Stomach (tissue), 9 donors: Measurements from ENCODE around the gene PLN. TPM values are rescaled to one million over a fixed set of nuclear protein-coding genes. Genes with fewer than 3 reads are reported as not detected.

Experiments used
- DNase-seq, 2 donors: peaks; one replicate each; pipeline versions ENCODE4 v3.0.0 to v3.0.0-alpha.2; 2013 to 2019
- H3K27ac ChIP-seq, 5 donors: fragments of 200-600 bp in 4 of 5; sonication (generic) in 4 of 5; one replicate each; pipeline ENCODE4 v1.5.1; 2013 to 2019; ENCODE audit warnings: mild to moderate bottlenecking in 1 of 5, moderate library complexity in 1 of 5
- H3K27me3 ChIP-seq, 3 donors: fragments of 200-600 bp; sonication (generic); one replicate each; pipeline ENCODE4 v1.5.1; 2017 to 2019; ENCODE audit warnings: mixed run types in 1 of 3
- H3K36me3 ChIP-seq, 4 donors: fragments of 200-600 bp; sonication (generic); 1 replicate in 3 of 4; 2 replicates in 1 of 4; pipeline ENCODE4 v1.5.1; 2016 to 2019
- H3K4me1 ChIP-seq, 4 donors: fragments of 200-600 bp; sonication (generic); one replicate each; pipeline ENCODE4 v1.5.1; 2016 to 2019
- H3K4me3 ChIP-seq, 4 donors: fragments of 200-600 bp; sonication (generic) in 3 of 4; one replicate each; pipeline ENCODE4 v1.5.1; 2016 to 2019; ENCODE audit warnings: mild to moderate bottlenecking in 1 of 4
- H3K9me3 ChIP-seq, 4 donors: fragments of 200-600 bp; sonication (generic); one replicate each; pipeline ENCODE4 v1.5.1; 2016 to 2019
- CTCF ChIP-seq, 7 experiments: fragments of 450-650 bp in 4 of 7; fragments of 200-600 bp in 3 of 7; sonication (generic) in 3 of 7; IDR thresholded peaks; one replicate each; pipeline ENCODE4 v1.5.1; 2016 to 2019; ENCODE audit warnings: antibody characterized with exemption in 7 of 7, control low read depth in 2 of 7, mild to moderate bottlenecking in 1 of 7
- EP300 ChIP-seq: sonication (generic); formaldehyde crosslinking; IDR thresholded peaks from one replicate; pipeline ENCODE4 v1.6.1; 2017; ENCODE audit warnings: antibody characterized with exemption
- POLR2A ChIP-seq, 4 donors: fragments of 450-650 bp; IDR thresholded peaks; one replicate each; pipeline ENCODE4 v1.6.1; 2016; ENCODE audit warnings: antibody characterized with exemption in 4 of 4, control low read depth in 2 of 4, mild to moderate bottlenecking in 1 of 4, moderate library complexity in 1 of 4
- POLR2AphosphoS5 ChIP-seq, 3 donors: sonication (generic); formaldehyde crosslinking; IDR thresholded peaks; one replicate each; pipeline ENCODE4 v1.6.1; 2016; ENCODE audit warnings: antibody characterized with exemption in 3 of 3
- WGBS, 5 donors: extraction: QIAGEN DNeasy Blood & Tissue Kit in 3 of 5; methylation state at CpG; one replicate each; pipeline versions ENCODE4 v1.1.5 to v1.1.7; 2013 to 2018; 5-methylcytosine and 5-hydroxymethylcytosine counted together
- intact Hi-C: fragments of 100-400 bp; cut with DNase I; formaldehyde crosslinking; loops from one replicate; pipeline ENCODE4 v1.15.1; 2023; ENCODE audit warnings: low total_unique reads
- polyA plus RNA-seq, 3 donors: library from polyadenylated mRNA; stranded (reverse); fragments of 200-250 nt; gene quantifications; one replicate each; pipeline ENCODE4 v1.2.3, GENCODE V29; 2013
- total RNA-seq, 5 donors: library from RNA; depleted of rRNA; stranded (reverse); fragments of >200 nt; gene quantifications; one replicate each; pipeline versions ENCODE4 v1.1.0 to v1.2.3, GENCODE V29; 2014 to 2016
- donor health status: healthy with polysubstance abuse.
- donor health status: Bipolar disorder and iron deficiency.
- donor health status: healthy.

Gene PLN
- total and polyA plus RNA-seq, 8 donors: 2.3 to 158 (median 27.6) TPM

DNA sequence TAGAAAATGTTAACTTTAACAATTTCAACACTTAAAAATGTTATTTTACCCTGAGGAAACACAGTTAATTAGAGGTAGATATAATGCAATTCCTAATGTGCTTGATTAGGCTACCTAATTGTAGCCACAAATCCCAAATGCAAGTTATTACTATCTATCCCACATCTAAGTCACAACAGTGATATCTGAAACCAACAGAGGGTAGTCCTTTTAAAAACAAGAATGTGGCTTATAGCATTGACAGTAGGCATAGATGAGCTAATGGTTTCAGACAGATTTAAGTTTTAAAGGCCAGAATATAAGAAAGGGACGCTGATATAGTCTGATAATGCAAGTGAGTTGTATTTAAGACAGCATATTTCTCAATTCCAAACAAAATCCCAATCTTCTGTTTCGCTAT, 23.0 kb downstream of the PLN start:
- Histone ChIP-seq H3K36me3 (peaks cover 5 to 21% (median 12%) of the 10 kb centered on the region in 4 donors), H3K27me3 (no peaks in the 10 kb centered on the region), H3K27ac (no peak overlapping the region), H3K4me3 (no peak overlapping the region), H3K4me1 (peaks cover 0 to 18% (median 3%) of the 10 kb centered on the region in 4 donors), H3K9me3 (peaks cover 8 to 24% (median 17%) of the 10 kb centered on the region in 4 donors)
- no peak for DNase-seq
- intact Hi-C loops: no loop called here
- WGBS, 5 donors: 90 to 97% (median 95%) methylated on average over 2 of the region's 2 CpGs
- TF ChIP-seq CTCF (IDR thresholded peaks at IDR 0.05) (no peak), POLR2AphosphoS5 (IDR thresholded peaks at IDR 0.05) (no peak), EP300 (no peak), POLR2A (IDR thresholded peaks at IDR 0.05) (no peak)

GRCh38 chr6:118574051-118574865, 26.2 kb downstream of the PLN start:
- peaks cover 5 to 24% (median 15%) of the 10 kb centered on the region in 4 donors for H3K36me3 ChIP-seq
- H3K27ac ChIP-seq: no peak overlapping the region
- no peak overlapping the region for H3K4me3 ChIP-seq
- H3K9me3 ChIP-seq: peaks cover 15 to 44% (median 32%) of the 10 kb centered on the region in 4 donors
- no peak for DNase-seq
- no peak for TF ChIP-seq POLR2A (IDR thresholded peaks at IDR 0.05)
- no peak for TF ChIP-seq POLR2AphosphoS5 (IDR thresholded peaks at IDR 0.05)
- TF ChIP-seq EP300: no peak
- TF ChIP-seq CTCF (IDR thresholded peaks at IDR 0.05): no peak
- H3K27me3 ChIP-seq: no peaks in the 10 kb centered on the region
- WGBS, 5 donors: 96 to 98% (median 96%) methylated on average over 13 of the region's 13 CpGs
- intact Hi-C loops: no loop called here
- peaks cover 0 to 7% (median 3%) of the 10 kb centered on the region in 4 donors for H3K4me1 ChIP-seq

DNA sequence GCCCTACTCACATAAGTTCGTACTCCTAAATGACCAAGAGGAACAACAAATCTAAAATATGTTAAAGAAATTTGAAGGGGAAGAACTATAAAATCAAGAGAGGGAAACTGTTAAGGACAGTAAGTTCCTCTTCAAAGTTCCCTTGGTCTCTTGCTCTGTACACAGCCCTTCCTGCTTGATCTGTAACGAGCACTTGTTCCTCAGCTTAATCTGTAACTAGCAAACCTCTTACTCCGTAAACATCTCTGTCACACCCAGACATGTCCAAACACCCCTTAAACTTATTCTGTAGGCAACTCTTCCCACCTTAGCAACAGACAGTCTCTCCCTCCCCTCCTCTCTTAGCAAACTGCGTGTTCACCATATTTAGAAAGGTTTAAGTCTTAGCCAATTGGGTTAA, 29.9 kb downstream of the PLN start:
- Histone ChIP-seq H3K4me1 (peaks cover 19 to 28% (median 23%) of the 10 kb centered on the region in 4 donors), H3K27ac (no peak overlapping the region), H3K36me3 (peaks cover 5 to 24% (median 15%) of the 10 kb centered on the region in 4 donors), H3K27me3 (no peaks in the 10 kb centered on the region), H3K4me3 (no peak overlapping the region), H3K9me3 (peaks cover 15 to 51% (median 36%) of the 10 kb centered on the region in 4 donors)
- TF ChIP-seq POLR2AphosphoS5 (IDR thresholded peaks at IDR 0.05) (no peak), EP300 (no peak), POLR2A (IDR thresholded peaks at IDR 0.05) (no peak), CTCF (IDR thresholded peaks at IDR 0.05) (no peak)
- DNase-seq: no peak
- WGBS, 5 donors: 67 to 81% (median 70%) methylated on average over 4 of the region's 4 CpGs
- intact Hi-C loops: no loop called here

GRCh38 chr6:118578617-118579016, 30.5 kb downstream of the PLN start:
- H3K4me1 ChIP-seq: peaks cover 19 to 30% (median 25%) of the 10 kb centered on the region in 4 donors
- H3K27me3 ChIP-seq: no peaks in the 10 kb centered on the region
- no peak for DNase-seq
- no peak overlapping the region for H3K27ac ChIP-seq
- TF ChIP-seq CTCF (IDR thresholded peaks at IDR 0.05) (no peak), POLR2AphosphoS5 (IDR thresholded peaks at IDR 0.05) (no peak), POLR2A (IDR thresholded peaks at IDR 0.05) (no peak), EP300 (no peak)
- H3K4me3 ChIP-seq: no peak overlapping the region
- WGBS, 5 donors: 97 to 99% (median 98%) methylated on average over 12 of the region's 12 CpGs
- H3K36me3 ChIP-seq: peaks cover 5 to 24% (median 15%) of the 10 kb centered on the region in 4 donors
- intact Hi-C loops: no loop called here
- H3K9me3 ChIP-seq: peaks cover 15 to 51% (median 36%) of the 10 kb centered on the region in 4 donors
